Activated T-cell treated with anti-CD3 and anti-CD28 coated beads, Interleukin-2, amount 50 U/mL, for 24 hours (primary cell): ENCODE data around the gene ASB15.

ENCODE experiments used
- DNase-seq: peaks from one replicate; pipeline ENCODE4 v3.0.0-alpha.2; 2020
- H3K27ac Mint-ChIP-seq: 2 replicates; pipeline ENCODE4 v1.8.0; 2020; ENCODE audit warnings: mild to moderate bottlenecking, mixed read lengths
- H3K27me3 Mint-ChIP-seq: 2 replicates; pipeline ENCODE4 v1.8.0; 2020; ENCODE audit warnings: mixed read lengths
- H3K36me3 Mint-ChIP-seq: 2 replicates; pipeline ENCODE4 v1.8.0; 2020; ENCODE audit warnings: low read depth, mixed read lengths
- H3K4me1 Mint-ChIP-seq: 2 replicates; pipeline ENCODE4 v1.8.0; 2020; ENCODE audit warnings: low read depth, mixed read lengths
- H3K4me3 Mint-ChIP-seq: 2 replicates; pipeline ENCODE4 v1.8.0; 2020; ENCODE audit warnings: mild to moderate bottlenecking, moderate library complexity, mixed read lengths
- H3K9me3 Mint-ChIP-seq: 2 replicates; pipeline ENCODE4 v1.8.0; 2020; ENCODE audit warnings: mixed read lengths

The ASB15 gene

DNA sequence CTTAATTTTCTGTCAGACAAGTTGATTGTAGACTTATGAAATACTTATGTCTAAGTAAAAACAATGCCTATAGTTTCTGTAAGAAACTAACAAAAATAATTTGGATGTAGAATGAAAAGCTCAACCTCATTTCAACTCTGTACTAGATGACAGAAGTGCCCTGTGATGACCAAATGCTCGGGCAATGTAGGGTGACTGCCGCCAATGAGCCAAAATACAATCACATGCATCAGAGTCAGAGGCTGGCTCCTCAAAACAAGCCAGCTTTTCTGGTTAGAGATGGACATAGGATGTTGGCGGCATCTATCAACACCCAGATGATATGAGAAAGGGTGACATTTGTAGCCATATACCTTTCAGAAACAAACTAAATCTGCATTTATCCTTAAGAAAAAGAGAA, 78.0 kb downstream of the ASB15 start:
- DNase-seq, result no peak
- no peak overlapping the region for H3K27ac Mint-ChIP-seq
- no peaks in the 10 kb centered on the region for H3K4me1 Mint-ChIP-seq
- H3K27me3 Mint-ChIP-seq, result no peaks in the 10 kb centered on the region
- H3K9me3 Mint-ChIP-seq, result no peaks in the 10 kb centered on the region
- no peak overlapping the region for H3K4me3 Mint-ChIP-seq
- peaks cover 37% of the 10 kb centered on the region for H3K36me3 Mint-ChIP-seq

DNA sequence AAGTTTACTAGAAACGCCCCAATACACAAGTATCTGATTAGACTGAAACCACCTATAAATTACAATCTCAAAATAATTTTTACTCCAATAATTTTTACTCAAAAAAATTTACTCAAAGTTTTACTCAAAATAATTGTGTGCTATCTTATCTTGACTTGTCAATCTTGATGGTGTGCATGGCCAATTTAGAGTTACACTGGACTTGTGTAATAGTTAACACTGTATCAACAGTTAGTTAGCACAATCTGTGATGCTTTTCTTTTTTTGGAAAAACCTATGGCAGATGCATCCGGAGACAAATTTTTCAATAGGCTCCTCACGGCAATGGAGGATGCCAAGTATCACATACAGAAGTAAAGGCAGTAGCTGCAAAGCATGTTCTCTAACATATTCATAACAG, 79.0 kb downstream of the ASB15 start:
- DNase-seq, result no peak
- peaks cover 45% of the 10 kb centered on the region for H3K36me3 Mint-ChIP-seq
- H3K27me3 Mint-ChIP-seq, result no peaks in the 10 kb centered on the region
- no peak overlapping the region for H3K4me3 Mint-ChIP-seq
- no peaks in the 10 kb centered on the region for H3K4me1 Mint-ChIP-seq
- H3K27ac Mint-ChIP-seq, result no peak overlapping the region
- H3K9me3 Mint-ChIP-seq, result no peaks in the 10 kb centered on the region

DNA sequence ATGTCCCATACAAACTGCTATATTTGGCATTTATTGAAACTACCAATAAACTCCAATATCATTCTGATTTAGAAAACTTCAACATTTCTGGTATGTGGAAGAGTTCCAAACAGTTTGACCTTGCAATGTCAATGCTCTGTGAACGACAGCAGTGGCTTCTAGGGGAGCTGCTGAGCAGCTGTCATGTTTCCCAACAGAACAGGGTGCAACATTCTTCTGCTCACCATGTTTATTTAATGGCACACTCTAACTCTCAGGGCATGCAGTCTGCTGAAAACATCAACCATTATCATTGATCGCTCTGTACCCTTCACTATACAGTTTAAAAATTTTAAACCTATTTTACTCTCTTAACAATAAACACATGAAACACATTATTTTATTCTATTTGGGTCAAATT, 79.9 kb downstream of the ASB15 start:
- H3K9me3 Mint-ChIP-seq, result no peaks in the 10 kb centered on the region
- DNase-seq, result no peak
- H3K36me3 Mint-ChIP-seq, result peaks cover 48% of the 10 kb centered on the region
- H3K27me3 Mint-ChIP-seq, result no peaks in the 10 kb centered on the region
- no peak overlapping the region for H3K27ac Mint-ChIP-seq
- H3K4me1 Mint-ChIP-seq, result no peaks in the 10 kb centered on the region
- H3K4me3 Mint-ChIP-seq, result no peak overlapping the region

DNA sequence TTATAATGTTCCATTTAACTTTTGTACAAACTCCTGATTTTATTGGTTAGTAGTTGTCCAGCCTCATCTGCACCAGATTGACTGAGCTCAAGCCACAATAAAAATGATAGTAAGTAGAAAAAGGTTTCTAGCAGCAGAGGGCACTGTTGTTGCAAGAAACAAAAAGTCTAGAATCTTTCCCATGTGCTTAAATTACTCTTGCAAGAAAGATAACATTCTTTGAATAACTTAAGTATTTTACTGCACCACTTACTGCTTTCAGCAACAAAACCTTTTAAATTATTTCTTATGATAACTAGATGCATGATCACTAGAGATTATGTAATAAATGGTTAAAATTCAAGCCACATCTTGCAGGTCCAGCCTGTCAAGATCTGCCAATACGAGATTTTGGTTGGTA, 81.1 kb downstream of the ASB15 start:
- H3K27me3 Mint-ChIP-seq, result no peaks in the 10 kb centered on the region
- no peaks in the 10 kb centered on the region for H3K9me3 Mint-ChIP-seq
- peaks cover 56% of the 10 kb centered on the region for H3K36me3 Mint-ChIP-seq
- no peak for DNase-seq
- H3K4me1 Mint-ChIP-seq, result no peaks in the 10 kb centered on the region
- H3K4me3 Mint-ChIP-seq, result no peak overlapping the region
- H3K27ac Mint-ChIP-seq, result no peak overlapping the region

DNA sequence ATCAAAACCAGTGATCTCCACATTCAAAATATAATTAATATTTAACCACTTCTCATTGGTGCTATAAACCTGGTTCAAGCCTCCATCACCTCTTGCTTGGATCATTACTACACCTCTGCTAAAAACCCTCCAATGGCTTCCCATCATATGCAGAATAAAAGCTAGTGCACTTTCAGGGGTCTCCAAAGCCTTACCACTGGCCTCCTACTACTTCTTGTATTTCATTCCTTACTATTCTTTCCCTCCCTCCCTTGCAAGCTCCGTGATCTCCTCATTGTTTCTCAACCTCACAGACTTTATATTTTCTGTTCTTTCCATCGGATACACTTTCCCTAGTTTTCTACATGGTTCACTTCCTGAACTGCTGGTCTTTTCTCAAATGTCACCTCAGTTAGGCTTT, 85.5 kb downstream of the ASB15 start:
- Mint-ChIP-seq H3K9me3 (no peaks in the 10 kb centered on the region), H3K36me3 (peaks cover 71% of the 10 kb centered on the region), H3K27me3 (no peaks in the 10 kb centered on the region), H3K4me1 (no peaks in the 10 kb centered on the region), H3K27ac (peak overlapping the region; percentile 13), H3K4me3 (no peak overlapping the region)
- DNase-seq, result no peak

DNA sequence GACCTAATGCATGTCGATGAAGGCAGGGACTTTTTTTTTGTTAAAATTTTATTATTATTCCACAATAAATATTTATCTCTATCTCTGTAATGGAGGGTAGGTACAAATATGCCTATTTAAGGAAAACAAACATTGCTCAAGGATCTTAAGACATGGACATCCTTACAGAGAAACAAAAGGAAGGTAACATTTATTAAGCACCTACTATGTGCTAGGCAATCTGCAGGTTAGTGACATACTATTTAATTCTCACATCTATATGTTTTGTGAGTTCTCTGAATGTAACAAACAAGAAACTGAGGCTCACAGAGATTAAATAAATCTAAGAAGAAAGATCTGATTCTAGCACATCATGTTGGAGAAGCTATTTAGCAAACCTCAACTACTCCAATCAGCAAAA, 86.1 kb downstream of the ASB15 start:
- peaks cover 76% of the 10 kb centered on the region for H3K36me3 Mint-ChIP-seq
- H3K27ac Mint-ChIP-seq, result no peak overlapping the region
- DNase-seq, result no peak
- H3K4me3 Mint-ChIP-seq, result no peak overlapping the region
- H3K4me1 Mint-ChIP-seq, result no peaks in the 10 kb centered on the region
- H3K27me3 Mint-ChIP-seq, result no peaks in the 10 kb centered on the region
- H3K9me3 Mint-ChIP-seq, result no peaks in the 10 kb centered on the region
